ENCODE measurements around the gene POM121C.
A peak's percentile ranks its signal among the peaks of the same experiment; 100 is the strongest.
"Not testable (repeated sequence)": the region's sequence is repeated elsewhere in the genome, so short reads cannot be mapped to it uniquely, and the experiment has no call there.

POM121C gene

GRCh38 chr7:75485979-75486643, at the start of gene POM121C:
Gene POM121C (minus strand): TSS chr7:75486299. CDS start chr7:75441496, 44,803 bp downstream.
- DNase-seq (ENCODE audit: low read depth, low spot score), result peak; percentile 73

- DNase-seq (ENCODE audit: low read depth, low spot score), result no peak
Measured at GRCh38 chr7:75534727-75535307, 48.7 kb upstream of the POM121C start.

- DNase-seq (ENCODE audit: low read depth, low spot score), result no peak
Measured at GRCh38 chr7:75533926-75534325, 47.8 kb upstream of the POM121C start.

- DNase-seq (ENCODE audit: low read depth, low spot score), result no peak
Measured at GRCh38 chr7:75532639-75533038, 46.5 kb upstream of the POM121C start.

GRCh38 chr7:75531359-75531821, 45.3 kb upstream of the POM121C start:
- DNase-seq (ENCODE audit: low read depth, low spot score), result no peak

GRCh38 chr7:75527224-75527722, 41.2 kb upstream of the POM121C start:
- DNase-seq (ENCODE audit: low read depth, low spot score), result not testable (repeated sequence)

- not testable (repeated sequence) for DNase-seq (ENCODE audit: low read depth, low spot score)
Measured at GRCh38 chr7:75521727-75522126, 35.6 kb upstream of the POM121C start.

GRCh38 chr7:75518842-75519241, 32.7 kb upstream of the POM121C start:
- not testable (repeated sequence) for DNase-seq (ENCODE audit: low read depth, low spot score)

- not testable (repeated sequence) for DNase-seq (ENCODE audit: low read depth, low spot score)
Measured at GRCh38 chr7:75509033-75509432, 22.9 kb upstream of the POM121C start.

- not testable (repeated sequence) for DNase-seq (ENCODE audit: low read depth, low spot score)
Measured at GRCh38 chr7:75492020-75492419, 5.9 kb upstream of the POM121C start, which contains the start of gene SPDYE5. Gene SPDYE5 (plus strand): TSS chr7:75492320. CDS start chr7:75494048, 1,728 bp downstream.

GRCh38 chr7:75485355-75485978, 632 bp downstream of the POM121C start:
- not testable (repeated sequence) for DNase-seq (ENCODE audit: low read depth, low spot score)

- not testable (repeated sequence) for DNase-seq (ENCODE audit: low read depth, low spot score)
Measured at GRCh38 chr7:75480313-75480712, 5.8 kb downstream of the POM121C start.

- DNase-seq (ENCODE audit: low read depth, low spot score), result not testable (repeated sequence)
Measured at GRCh38 chr7:75477457-75477856, 8.6 kb downstream of the POM121C start.

- DNase-seq (ENCODE audit: low read depth, low spot score), result not testable (repeated sequence)
Measured at GRCh38 chr7:75470166-75470565, 15.9 kb downstream of the POM121C start.

GRCh38 chr7:75460541-75460940, 25.6 kb downstream of the POM121C start:
- DNase-seq (ENCODE audit: low read depth, low spot score), result not testable (repeated sequence)

GRCh38 chr7:75458034-75458433, 28.1 kb downstream of the POM121C start:
- DNase-seq (ENCODE audit: low read depth, low spot score), result not testable (repeated sequence)

GRCh38 chr7:75456403-75456802, 29.7 kb downstream of the POM121C start:
- DNase-seq (ENCODE audit: low read depth, low spot score), result not testable (repeated sequence)

- not testable (repeated sequence) for DNase-seq (ENCODE audit: low read depth, low spot score)
Measured at GRCh38 chr7:75452494-75452955, 33.6 kb downstream of the POM121C start.

GRCh38 chr7:75449946-75450345, 36.2 kb downstream of the POM121C start:
- not testable (repeated sequence) for DNase-seq (ENCODE audit: low read depth, low spot score)

GRCh38 chr7:75442465-75443111, 43.5 kb downstream of the POM121C start:
- not testable (repeated sequence) for DNase-seq (ENCODE audit: low read depth, low spot score)

- DNase-seq (ENCODE audit: low read depth, low spot score), result not testable (repeated sequence)
Measured at GRCh38 chr7:75442101-75442464, 44.0 kb downstream of the POM121C start.

GRCh38 chr7:75439000-75439399, 47.1 kb downstream of the POM121C start:
- not testable (repeated sequence) for DNase-seq (ENCODE audit: low read depth, low spot score)

Measured in activated naive CD8-positive, alpha-beta T cell treated with anti-CD3 and anti-CD28 coated beads, Interleukin-2, amount 50 U/mL, for 16 hours (primary cell).